Measurements from ENCODE around the gene ADAP1. TPM values are rescaled to one million over a fixed set of nuclear protein-coding genes. Genes with fewer than 3 reads are reported as not detected.
A peak's percentile ranks its signal among the peaks of the same experiment; 100 is the strongest.

ADAP1 gene
- total RNA-seq, 1 experiment from 2014 or later, result 34.0 TPM

DNA sequence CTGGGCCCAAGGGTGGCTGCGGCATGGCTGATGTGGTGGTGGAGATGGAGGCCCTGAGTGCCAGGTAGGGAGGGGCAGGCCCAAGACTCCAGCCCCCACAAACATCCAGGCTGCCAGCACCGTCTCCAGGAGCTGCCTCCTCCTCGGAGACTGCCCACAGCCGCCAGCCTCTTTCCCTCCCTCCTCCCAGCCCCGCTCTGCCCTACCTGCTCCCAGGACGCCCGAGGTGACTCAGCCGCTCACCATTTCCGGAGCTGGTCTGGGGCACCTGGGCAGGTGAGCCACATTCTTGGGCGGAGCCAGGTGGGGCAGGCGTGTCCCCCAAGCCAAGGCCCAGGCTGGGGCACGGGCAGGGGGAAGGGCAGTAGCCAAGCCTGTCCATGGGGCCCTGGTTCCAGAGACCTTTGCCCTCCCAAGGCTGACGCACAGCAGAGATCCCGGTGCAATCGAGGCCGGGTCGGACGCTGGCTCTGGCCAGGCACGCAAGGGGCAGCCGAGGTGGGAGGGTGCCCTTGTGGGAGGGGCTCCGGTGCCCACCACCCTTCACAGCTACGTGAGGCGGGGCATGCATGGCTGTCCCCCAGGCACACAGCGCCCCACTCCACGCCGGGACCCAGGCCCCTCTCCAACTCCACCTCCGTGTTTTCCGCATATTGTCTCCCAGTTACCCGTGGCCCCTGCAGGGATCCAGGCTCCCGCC lies 8.8 kb downstream of the ADAP1 start:
- POLR2A ChIA-PET, result interaction anchor here (0.7 to 1.1 kb wide), 3 partner anchors 30 to 309 kb away, joined by 3 to 4 read pairs (median 3); partner anchors contain the start of gene COX19
- H3K9me2 ChIP-seq (ENCODE audit: insufficient read depth), result no peaks in the 10 kb centered on the region
- H3K27me3 ChIP-seq (ENCODE audit: insufficient read depth, low read length), result 0 out of 2 replicates have a peak, but pooled peaks cover 4% of the 10 kb centered on the region
- peak; percentile 92 for ATAC-seq
- DNase-seq (ENCODE audit: low read depth, low spot score), result peak; percentile 86
- peak overlapping the region; percentile 53 to 68 for H3K4me3 ChIP-seq (replicated peaks in 1 of 2; ENCODE audit: low read depth in 1 of 2, low read length in 2 of 2)
- H3K79me2 ChIP-seq (ENCODE audit: insufficient read depth, low read length), result peaks cover 12% of the 10 kb centered on the region; the same call in 1 of the 2 replicates
- H3K4me2 ChIP-seq (ENCODE audit: low read length), result peak overlapping the region; percentile 98
- 0 out of 4 replicates have a peak, but pooled peaks cover 0 to 4% of the 10 kb centered on the region in 2 experiments for H3K9me3 ChIP-seq (ENCODE audit: control insufficient read depth in 1 of 2, insufficient read depth in 1 of 2, low read depth in 1 of 2, low read length in 2 of 2)
- CTCF ChIA-PET, result interaction anchor here (0.6 kb wide), 1 partner anchor 132 kb away, joined by 3 read pairs; no protein-coding TSS in a partner anchor
- peaks cover 28 to 62% of the 10 kb centered on the region in 2 experiments for H3K4me1 ChIP-seq (ENCODE audit: control insufficient read depth in 1 of 2, insufficient read depth in 2 of 2, low read length in 2 of 2)
- H3K9ac ChIP-seq (ENCODE audit: low read length), result peak overlapping the region; percentile 85
- no peak overlapping the region for H2AFZ ChIP-seq (ENCODE audit: low read depth, low read length, poor library complexity, severe bottlenecking)
- RAD21 ChIA-PET (ENCODE audit: low non-redundant PET in 1 of 2, low total read pairs in 2 of 2, uncharacterized antibody in 2 of 2, unreplicated experiment in 2 of 2), result interaction anchor here in 1 of 2 experiments (0.6 kb wide), 1 partner anchor 30 kb away, joined by 3 read pairs; the partner anchor contains the start of gene COX19
- no peaks in the 10 kb centered on the region for H4K20me1 ChIP-seq (ENCODE audit: insufficient read depth)
- H3K27ac ChIP-seq (ENCODE audit: low read depth, low read length), result peak overlapping the region; percentile 98
- intact Hi-C loops (cut with micrococcal nuclease), result no loop called here
- BruUV-seq (replicated peaks), result TSS peak; percentile 86
- TF ChIP-seq YY1 (IDR thresholded peaks at IDR 0.05; ENCODE audit: extremely low read depth, insufficient replicate concordance, low read depth, low read length) (peak; percentile 83), EZH2 (IDR thresholded peaks at IDR 0.05) (no peak), TCF7L2 (IDR thresholded peaks at IDR 0.05; ENCODE audit: borderline replicate concordance, extremely low read depth, insufficient read depth, insufficient read length) (no peak), POLR2AphosphoS5 (IDR thresholded peaks at IDR 0.05; ENCODE audit: low read depth, low read length) (peak; percentile 92)
- TF ChIP-seq, protein P1, sequence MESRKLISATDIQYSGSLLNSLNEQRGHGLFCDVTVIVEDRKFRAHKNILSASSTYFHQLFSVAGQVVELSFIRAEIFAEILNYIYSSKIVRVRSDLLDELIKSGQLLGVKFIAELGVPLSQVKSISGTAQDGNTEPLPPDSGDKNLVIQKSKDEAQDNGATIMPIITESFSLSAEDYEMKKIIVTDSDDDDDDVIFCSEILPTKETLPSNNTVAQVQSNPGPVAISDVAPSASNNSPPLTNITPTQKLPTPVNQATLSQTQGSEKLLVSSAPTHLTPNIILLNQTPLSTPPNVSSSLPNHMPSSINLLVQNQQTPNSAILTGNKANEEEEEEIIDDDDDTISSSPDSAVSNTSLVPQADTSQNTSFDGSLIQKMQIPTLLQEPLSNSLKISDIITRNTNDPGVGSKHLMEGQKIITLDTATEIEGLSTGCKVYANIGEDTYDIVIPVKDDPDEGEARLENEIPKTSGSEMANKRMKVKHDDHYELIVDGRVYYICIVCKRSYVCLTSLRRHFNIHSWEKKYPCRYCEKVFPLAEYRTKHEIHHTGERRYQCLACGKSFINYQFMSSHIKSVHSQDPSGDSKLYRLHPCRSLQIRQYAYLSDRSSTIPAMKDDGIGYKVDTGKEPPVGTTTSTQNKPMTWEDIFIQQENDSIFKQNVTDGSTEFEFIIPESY (IDR thresholded peaks at IDR 0.05; ENCODE audit: extremely low read depth, insufficient replicate concordance, low read length), result peak; percentile 53
- no peaks in the 10 kb centered on the region for H3K36me3 ChIP-seq (ENCODE audit: control insufficient read depth in 1 of 2, insufficient read depth in 2 of 2, low read length in 2 of 2)
